ENCODE data around the gene UTP3. TPM values are rescaled to one million over a fixed set of nuclear protein-coding genes. Genes with fewer than 3 reads are reported as not detected.
"Not testable (repeated sequence)": the region's sequence is repeated elsewhere in the genome, so short reads cannot be mapped to it uniquely, and the experiment has no call there.

Gene UTP3
- total RNA-seq, 4 donors from 2014 or later = 6.7 to 28.9 (median 17.1) TPM

DNA sequence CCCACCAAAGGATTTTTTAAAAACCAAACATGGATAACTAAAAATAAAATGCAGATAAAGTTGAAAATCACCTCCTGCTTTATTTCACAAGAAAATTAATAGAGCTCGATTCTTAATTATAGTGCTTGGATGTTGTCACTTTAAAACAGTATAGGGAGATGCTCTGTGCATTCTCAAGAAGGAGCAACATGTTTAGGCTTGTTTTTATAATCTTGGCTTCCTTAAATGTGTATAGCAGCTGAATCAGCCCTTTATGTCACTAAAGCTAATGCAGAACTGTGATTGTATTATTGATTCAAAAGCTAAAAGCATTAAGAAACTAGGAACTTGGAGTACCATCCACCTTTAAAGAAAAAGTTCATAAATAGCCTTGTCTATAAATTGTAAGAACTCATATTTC lies 12.9 kb downstream of the UTP3 start:
- Histone ChIP-seq H3K27me3 (no peaks in the 10 kb centered on the region), H3K4me3 (no peak overlapping the region), H3K27ac (no peak overlapping the region), H3K4me1 (peaks cover 0 to under 1% of the 10 kb centered on the region in 2 donors), H3K36me3 (no peaks in the 10 kb centered on the region), H3K9me3 (no peaks in the 10 kb centered on the region)
- TF ChIP-seq POLR2A (IDR thresholded peaks at IDR 0.05) = no peak
- DNase-seq = no peak
- intact Hi-C loops (cut with DNase I; ENCODE audit: low total_unique reads) = no loop called here

- intact Hi-C loops (cut with DNase I; ENCODE audit: low total_unique reads); DNase-seq; H3K9me3 ChIP-seq; H3K4me3 ChIP-seq; H3K27me3 ChIP-seq; H3K36me3 ChIP-seq; H3K4me1 ChIP-seq: not testable (repeated sequence)
- peak overlapping the region in 1 of 2 donors; percentile 99 for H3K27ac ChIP-seq
Observed at GRCh38 chr4:70702592-70702991, 14.3 kb downstream of the UTP3 start.

DNA sequence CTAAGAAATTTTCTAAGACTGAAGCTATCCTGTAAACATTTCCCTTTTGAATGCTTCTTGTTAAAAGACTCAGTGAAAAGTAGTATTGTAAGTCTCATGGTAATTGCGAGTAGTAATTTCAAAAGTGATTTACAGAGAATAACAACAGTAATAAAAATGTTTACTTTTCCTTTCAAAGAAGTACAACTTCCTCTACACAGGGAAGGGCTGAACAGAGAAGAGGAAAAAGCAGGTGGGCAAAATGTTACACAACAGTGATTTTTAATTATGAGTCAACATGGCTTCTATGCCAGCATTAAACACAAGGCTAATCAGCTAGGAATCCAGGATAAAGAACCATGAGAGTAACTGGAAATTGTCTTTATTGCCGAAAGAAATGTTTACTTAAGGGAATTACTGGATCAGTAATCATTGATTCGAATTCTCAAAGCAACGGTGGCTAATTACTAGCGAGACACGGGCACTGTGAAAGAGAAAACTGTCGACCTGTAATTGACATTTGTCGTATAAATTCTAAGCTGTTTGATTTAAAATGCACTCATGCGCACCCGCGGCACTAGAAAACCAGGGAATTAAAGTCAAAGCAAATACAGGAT lies 15.4 kb downstream of the UTP3 start:
- H3K4me3 ChIP-seq = peak overlapping the region; percentile 65 to 97
- no peaks in the 10 kb centered on the region for H3K36me3 ChIP-seq
- H3K27me3 ChIP-seq = no peaks in the 10 kb centered on the region
- peaks cover 0 to 5% of the 10 kb centered on the region in 2 donors for H3K4me1 ChIP-seq
- H3K27ac ChIP-seq = peak overlapping the region; percentile 95 to 99
- peak in 1 of 2 donors; percentile 24 for DNase-seq
- no peaks in the 10 kb centered on the region for H3K9me3 ChIP-seq
- TF ChIP-seq, protein P1, sequence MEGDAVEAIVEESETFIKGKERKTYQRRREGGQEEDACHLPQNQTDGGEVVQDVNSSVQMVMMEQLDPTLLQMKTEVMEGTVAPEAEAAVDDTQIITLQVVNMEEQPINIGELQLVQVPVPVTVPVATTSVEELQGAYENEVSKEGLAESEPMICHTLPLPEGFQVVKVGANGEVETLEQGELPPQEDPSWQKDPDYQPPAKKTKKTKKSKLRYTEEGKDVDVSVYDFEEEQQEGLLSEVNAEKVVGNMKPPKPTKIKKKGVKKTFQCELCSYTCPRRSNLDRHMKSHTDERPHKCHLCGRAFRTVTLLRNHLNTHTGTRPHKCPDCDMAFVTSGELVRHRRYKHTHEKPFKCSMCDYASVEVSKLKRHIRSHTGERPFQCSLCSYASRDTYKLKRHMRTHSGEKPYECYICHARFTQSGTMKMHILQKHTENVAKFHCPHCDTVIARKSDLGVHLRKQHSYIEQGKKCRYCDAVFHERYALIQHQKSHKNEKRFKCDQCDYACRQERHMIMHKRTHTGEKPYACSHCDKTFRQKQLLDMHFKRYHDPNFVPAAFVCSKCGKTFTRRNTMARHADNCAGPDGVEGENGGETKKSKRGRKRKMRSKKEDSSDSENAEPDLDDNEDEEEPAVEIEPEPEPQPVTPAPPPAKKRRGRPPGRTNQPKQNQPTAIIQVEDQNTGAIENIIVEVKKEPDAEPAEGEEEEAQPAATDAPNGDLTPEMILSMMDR (IDR thresholded peaks at IDR 0.05) = no peak
- TF ChIP-seq POLR2A (IDR thresholded peaks at IDR 0.05) = no peak
- intact Hi-C loops (cut with DNase I; ENCODE audit: low total_unique reads) = no loop called here

DNA sequence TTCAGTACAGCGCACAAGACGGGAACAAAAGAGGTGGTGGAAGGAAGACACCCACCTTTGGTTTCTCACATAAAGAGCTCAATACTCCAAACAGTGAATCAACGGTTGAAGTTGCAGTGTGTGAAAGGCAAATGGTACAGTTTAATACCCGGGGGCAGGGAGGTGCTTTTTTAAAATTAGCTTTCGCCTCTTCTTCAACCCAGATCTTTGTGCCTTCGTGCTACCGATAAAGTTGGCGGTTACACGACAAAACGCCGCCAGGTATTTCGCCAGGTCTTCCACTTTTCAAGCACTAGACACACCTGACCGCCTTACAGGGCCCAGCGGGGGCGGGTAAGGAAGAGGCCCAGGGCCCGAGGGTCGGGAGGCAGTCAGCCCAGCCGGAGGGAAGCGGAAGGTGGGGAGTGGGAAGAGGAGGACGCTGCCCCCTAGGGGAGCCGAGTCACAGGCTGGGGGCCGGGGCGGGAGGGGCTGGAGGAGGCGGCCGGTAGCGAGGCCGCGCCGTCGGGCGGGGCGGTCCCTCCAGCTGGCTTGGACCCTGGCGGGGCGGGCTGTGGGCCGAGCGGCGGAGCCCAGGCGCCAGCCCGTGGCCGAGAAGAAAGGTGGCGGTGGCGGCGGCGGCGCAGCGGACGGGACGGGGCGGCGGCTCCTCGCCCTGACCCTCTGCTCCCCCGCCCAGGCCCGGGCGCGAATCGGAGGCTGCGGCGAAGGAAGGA lies 16.0 kb downstream of the UTP3 start:
- H3K36me3 ChIP-seq = no peaks in the 10 kb centered on the region
- peak overlapping the region; percentile 65 to 97 for H3K4me3 ChIP-seq
- peak overlapping the region; percentile 95 to 99 for H3K27ac ChIP-seq
- peak in 1 of 2 donors; percentile 50 for TF ChIP-seq POLR2A (IDR thresholded peaks at IDR 0.05)
- TF ChIP-seq, protein P1 (IDR thresholded peaks at IDR 0.05) = peak in 3 of 4 experiments; percentile 9 to 43 (median 37)
- intact Hi-C loops (cut with DNase I; ENCODE audit: low total_unique reads) = no loop called here
- H3K9me3 ChIP-seq = no peaks in the 10 kb centered on the region
- peak; percentile 79 to 82 for DNase-seq
- H3K27me3 ChIP-seq = no peaks in the 10 kb centered on the region
- H3K4me1 ChIP-seq = peaks cover 0 to 5% of the 10 kb centered on the region in 2 donors

GRCh38 chr4:70704931-70705182 lies 16.5 kb downstream of the UTP3 start:
- no peaks in the 10 kb centered on the region for H3K9me3 ChIP-seq
- DNase-seq = no peak
- intact Hi-C loops (cut with DNase I; ENCODE audit: low total_unique reads) = no loop called here
- no peak for TF ChIP-seq POLR2A (IDR thresholded peaks at IDR 0.05)
- TF ChIP-seq, protein P1 (IDR thresholded peaks at IDR 0.05) = no peak
- H3K4me1 ChIP-seq = peaks cover 0 to 5% of the 10 kb centered on the region in 2 donors
- peak overlapping the region; percentile 95 to 99 for H3K27ac ChIP-seq
- no peaks in the 10 kb centered on the region for H3K36me3 ChIP-seq
- no peaks in the 10 kb centered on the region for H3K27me3 ChIP-seq
- peak overlapping the region; percentile 65 to 97 for H3K4me3 ChIP-seq

- Histone ChIP-seq H3K27ac (peak overlapping the region; percentile 95 to 99), H3K27me3 (no peaks in the 10 kb centered on the region), H3K4me1 (peaks cover 0 to 5% of the 10 kb centered on the region in 2 donors), H3K36me3 (no peaks in the 10 kb centered on the region), H3K9me3 (no peaks in the 10 kb centered on the region), H3K4me3 (peak overlapping the region; percentile 65 to 97)
- peak; percentile 59 to 71 for DNase-seq
- intact Hi-C loops (cut with DNase I; ENCODE audit: low total_unique reads) = no loop called here
- TF ChIP-seq POLR2A (IDR thresholded peaks at IDR 0.05) = peak in 1 of 2 donors; percentile 45
- TF ChIP-seq, protein P1 (IDR thresholded peaks at IDR 0.05) = peak in 2 of 4 experiments; percentile 4 to 6
Observed at GRCh38 chr4:70705183-70706043, 17.1 kb downstream of the UTP3 start.
